GM12878 (cell line): ENCODE data around the gene CDH8. TPM values are rescaled to one million over a fixed set of nuclear protein-coding genes. Genes with fewer than 3 reads are reported as not detected.

Source experiments
- ATAC-seq: fragments of 200-7000 bp; cut with Tn5 transposase; 3 replicates; pipeline ENCODE4 v1.9.1; 2020; ENCODE audit warnings: mild to moderate bottlenecking, moderate library complexity
- BruUV-seq: library from RNA; stranded (reverse); fragments of 400-500 nt; replicated peaks from 2 replicates; lab custom pipeline; 2021; lab: Mats Ljungman, UMichigan
- CTCF ChIA-PET: fragments of 300-600 bp; sonication (Branson Sonifier 250); formaldehyde crosslinking; extraction: SDS; loops from one replicate; lab custom pipeline; 2021; ENCODE audit warnings: inconsistent platforms; lab: Yijun Ruan, JAX
- POLR2A ChIA-PET: fragments of 350-600 bp; formaldehyde crosslinking; extraction: SDS; loops from one replicate; lab custom pipeline; 2021; ENCODE audit warnings: inconsistent platforms; lab: Charles Lee
- RAD21 ChIA-PET: fragments of 300-600 bp; sonication (Branson Sonifier 250); formaldehyde crosslinking; loops from one replicate; lab custom pipeline; 2023; ENCODE audit warnings: antibody characterized with exemption; ENCODE audit not compliant: unreplicated experiment; lab: Charles Lee
- SMC1A ChIA-PET: fragments of 300-600 bp; sonication (Branson Sonifier 250); formaldehyde crosslinking; loops from one replicate; lab custom pipeline; 2023; ENCODE audit not compliant: unreplicated experiment, uncharacterized antibody; lab: Charles Lee
- DNase-seq: peaks from one replicate; pipeline ENCODE4 v3.0.0-alpha.2; 2011; ENCODE audit warnings: low read depth, low spot score
- FAIRE-seq: peaks from 3 replicates; lab custom pipeline; 2011; peaks lifted over from hg19 to GRCh38; lab: Jason Lieb, UNC
- H2AFZ ChIP-seq: 2 replicates; pipeline ENCODE4 v1.6.0; 2011; ENCODE audit warnings: low read depth, low read length, control low read depth; ENCODE audit not compliant: control insufficient read depth
- H3K27ac ChIP-seq: 2 replicates; pipeline ENCODE4 v1.5.1; 2011; ENCODE audit warnings: control low read depth; ENCODE audit not compliant: control insufficient read depth, insufficient read depth
- H3K27me3 ChIP-seq, 2 experiments: replicated peaks in 1 of 2; 2 replicates each; pipeline versions ENCODE4 v1.6.0 to v1.6.1; 2011; ENCODE audit warnings: low read length in 1 of 2; ENCODE audit not compliant: control insufficient read depth in 2 of 2, insufficient read depth in 2 of 2
- H3K36me3 ChIP-seq, 2 experiments: 2 replicates each; pipeline ENCODE4 v1.5.1; 2011; ENCODE audit warnings: low read length in 1 of 2; ENCODE audit not compliant: control insufficient read depth in 2 of 2, insufficient read depth in 2 of 2
- H3K4me1 ChIP-seq: 2 replicates; pipeline ENCODE4 v1.6.1; 2011; ENCODE audit warnings: mild to moderate bottlenecking, low read length, moderate library complexity, mixed read lengths; ENCODE audit not compliant: control insufficient read depth, insufficient read depth
- H3K4me2 ChIP-seq: 2 replicates; pipeline ENCODE4 v1.6.0; 2011; ENCODE audit warnings: control low read depth; ENCODE audit not compliant: control insufficient read depth, insufficient read depth
- H3K4me3 ChIP-seq: fragments of 200-600 bp; sonication (generic); 2 replicates; pipeline ENCODE4 v1.5.1; 2016
- H3K79me2 ChIP-seq: 2 replicates; pipeline ENCODE4 v1.6.0; 2011; ENCODE audit warnings: low read length; ENCODE audit not compliant: control insufficient read depth, insufficient read depth
- H3K9ac ChIP-seq: 2 replicates; pipeline ENCODE4 v1.8.0; 2011; ENCODE audit warnings: low read length, control low read depth, mixed read lengths; ENCODE audit not compliant: control insufficient read depth, insufficient read depth
- H3K9me3 ChIP-seq: replicated peaks from 3 replicates; pipeline ENCODE4 v1.5.1; 2011; ENCODE audit warnings: mild to moderate bottlenecking, low read length; ENCODE audit not compliant: control insufficient read depth, insufficient read depth
- H4K20me1 ChIP-seq: 2 replicates; pipeline ENCODE4 v1.6.0; 2011; ENCODE audit not compliant: control insufficient read depth, insufficient read depth
- BCL11A ChIP-seq: IDR thresholded peaks from 2 replicates; pipeline ENCODE4 v1.6.1; 2011; ENCODE audit warnings: low read depth, low read length
- CBX5 ChIP-seq: sonication (generic); IDR thresholded peaks from 2 replicates; pipeline ENCODE4 v1.6.1; 2016; ENCODE audit warnings: low read depth, moderate library complexity, mild to moderate bottlenecking, inconsistent platforms
- CHD1 ChIP-seq: IDR thresholded peaks from 2 replicates; pipeline ENCODE4 v1.6.1; 2012; ENCODE audit warnings: low read depth, low read length, improper control_type of control experiment
- NR2C1 ChIP-seq: fragments of 450-650 bp; IDR thresholded peaks from 2 replicates; pipeline ENCODE4 v1.6.1; 2017; ENCODE audit warnings: antibody characterized with exemption, mild to moderate bottlenecking, moderate library complexity
- NR2C2 ChIP-seq: IDR thresholded peaks from 2 replicates; pipeline ENCODE4 v1.6.1; 2011; ENCODE audit warnings: borderline replicate concordance, low read depth; ENCODE audit not compliant: control insufficient read depth, insufficient read length
- RELA ChIP-seq: fragments of 450-650 bp; IDR thresholded peaks from 2 replicates; pipeline ENCODE4 v1.8.0; 2014; ENCODE audit warnings: borderline replicate concordance; ENCODE audit not compliant: partially characterized antibody
- SIN3A ChIP-seq: IDR thresholded peaks from 2 replicates; pipeline ENCODE4 v1.6.1; 2012; ENCODE audit warnings: low read depth, low read length, improper control_type of control experiment
- STAT1 ChIP-seq: fragments of 450-650 bp; conservative IDR thresholded peaks from 2 replicates; pipeline ENCODE4 v1.6.1; 2014; ENCODE audit warnings: antibody characterized with exemption, mild to moderate bottlenecking
- STAT3 ChIP-seq: IDR thresholded peaks from 2 replicates; pipeline ENCODE4 v1.6.1; 2011; ENCODE audit warnings: low read depth, low read length, improper control_type of control experiment
- YBX1 ChIP-seq: fragments of 450-650 bp; IDR thresholded peaks from 2 replicates; pipeline ENCODE4 v1.6.1; 2016; ENCODE audit warnings: antibody characterized with exemption
- whole genome bisulfite sequencing: methylation state at CpG from one replicate; pipeline ENCODE4 v1.1.6; 2016; ENCODE audit warnings: low lambda C conversion rate; ENCODE audit not compliant: insufficient replicate concordance, insufficient coverage; ENCODE audit errors: missing lambda C conversion rate; 5-methylcytosine and 5-hydroxymethylcytosine counted together
- in situ Hi-C: fragments of 300-500 bp; cut with MboI; formaldehyde crosslinking; loops from 9 replicates; pipeline ENCODE4 v1.14.3; 2018; ENCODE audit warnings: mixed read lengths
- intact Hi-C: fragments of 100-400 bp; cut with micrococcal nuclease; formaldehyde crosslinking; loops from one replicate; pipeline ENCODE4 v1.14.2; 2022; ENCODE audit not compliant: unreplicated experiment
- polyA plus RNA-seq, 11 experiments: library from polyadenylated mRNA; depleted of rRNA in 4 of 11; unstranded in 6 of 11; stranded (reverse) in 5 of 11; fragments of >200 nt; fragmentation: Nextera tagmentation in 4 of 11; fragmentation: Illumina TruSeq in 1 of 11; extraction: Ambion mirVana in 4 of 11; extraction: Trizol in 1 of 11; gene quantifications; 1 replicate in 1 of 11; 2 replicates in 10 of 11; pipeline versions ENCODE4 v1.2.1 to v1.2.3, GENCODE V29; 2011 to 2016; ENCODE audit warnings: inconsistent platforms in 2 of 11, missing spikeins in 2 of 11, low read depth in 1 of 11
- total RNA-seq, 4 experiments: library from RNA; depleted of rRNA in 3 of 4; stranded (reverse); fragments of >200 nt in 3 of 4; fragmentation: Illumina TruSeq in 1 of 4; extraction: Trizol in 1 of 4; gene quantifications; 2 replicates each; pipeline versions ENCODE4 v1.2.1 to v1.2.3, GENCODE V29; 2013 to 2021
- TF ChIP-seq, protein P1 (sequence below): fragments of 450-650 bp; IDR thresholded peaks from 2 replicates; pipeline ENCODE4 v1.6.1; 2016; ENCODE audit warnings: mild to moderate bottlenecking
- TF ChIP-seq, protein P2 (sequence below): IDR thresholded peaks from 2 replicates; pipeline ENCODE4 v1.6.1; 2012; ENCODE audit warnings: low read depth, low read length, improper control_type of control experiment
- TF ChIP-seq, protein P3 (sequence below), 3 experiments: IDR thresholded peaks in 2 of 3; conservative IDR thresholded peaks in 1 of 3; 2 replicates each; pipeline ENCODE4 v1.5.1; 2011; ENCODE audit warnings: low read depth in 3 of 3, low read length in 3 of 3, mild to moderate bottlenecking in 3 of 3, control low read depth in 2 of 3, moderate library complexity in 2 of 3, inconsistent platforms in 1 of 3, mixed read lengths in 1 of 3; ENCODE audit not compliant: control insufficient read depth in 2 of 3, insufficient read depth in 1 of 3; ENCODE audit errors: extremely low read depth in 1 of 3

CDH8 gene
- total and polyA plus RNA-seq, 10 of the 15 experiments (the other 5 are each of a cell fraction or from before 2014, with no cell fraction given): 0.13 to 0.68 (median 0.25) TPM; not detected in 3

DNA sequence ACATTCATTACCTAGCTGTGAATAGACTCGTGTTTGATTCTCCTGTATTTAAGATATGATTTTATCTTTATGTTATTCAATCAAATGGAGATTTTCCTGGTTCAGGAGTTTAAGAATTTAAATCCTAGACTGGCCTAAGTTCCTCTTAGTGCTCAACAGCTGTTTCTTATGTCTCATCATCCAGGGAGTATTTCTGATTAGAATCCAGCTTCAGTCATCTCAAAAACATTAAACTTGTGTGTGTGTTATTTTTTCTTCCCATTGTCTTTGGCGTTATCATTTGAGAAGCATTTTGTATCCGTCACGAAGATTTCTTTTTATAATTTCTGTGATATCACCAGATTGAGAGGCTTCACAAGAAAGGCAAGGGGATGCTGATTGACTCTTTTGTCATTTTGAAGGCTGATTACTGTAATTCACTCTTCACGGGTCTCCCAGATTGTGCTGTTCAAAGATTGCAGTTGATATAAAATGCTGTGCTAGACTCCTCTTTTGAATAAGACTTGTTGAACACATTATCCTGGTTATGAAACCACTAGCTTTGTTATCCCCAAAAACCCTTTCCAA, 204.8 kb downstream of the CDH8 start:
- WGBS: 46% methylated on average over 5 of the region's 5 CpGs
- H3K4me1 ChIP-seq: no peaks in the 10 kb centered on the region
- FAIRE-seq: no peak
- in situ Hi-C loops (no loop called here), intact Hi-C loops (no loop called here)
- ChIA-PET SMC1A (interaction anchor here (1.3 kb wide), 1 partner anchor 14 kb away, joined by 3 read pairs; no protein-coding TSS in a partner anchor), RAD21 (no interaction called here), POLR2A (no interaction called here), CTCF (no interaction called here)
- no peaks in the 10 kb centered on the region for H3K27me3 ChIP-seq
- no peaks in the 10 kb centered on the region for H3K9me3 ChIP-seq
- no TSS peak for BruUV-seq
- H3K27ac ChIP-seq: no peak overlapping the region
- H3K4me3 ChIP-seq: no peak overlapping the region
- H3K4me2 ChIP-seq: no peak overlapping the region
- no peak overlapping the region for H3K9ac ChIP-seq
- DNase-seq: no peak
- H3K36me3 ChIP-seq: no peaks in the 10 kb centered on the region
- no peak for TF ChIP-seq BCL11A
- no peaks in the 10 kb centered on the region for H4K20me1 ChIP-seq
- no peak overlapping the region for H2AFZ ChIP-seq
- ATAC-seq: no peak
- no peaks in the 10 kb centered on the region for H3K79me2 ChIP-seq

DNA sequence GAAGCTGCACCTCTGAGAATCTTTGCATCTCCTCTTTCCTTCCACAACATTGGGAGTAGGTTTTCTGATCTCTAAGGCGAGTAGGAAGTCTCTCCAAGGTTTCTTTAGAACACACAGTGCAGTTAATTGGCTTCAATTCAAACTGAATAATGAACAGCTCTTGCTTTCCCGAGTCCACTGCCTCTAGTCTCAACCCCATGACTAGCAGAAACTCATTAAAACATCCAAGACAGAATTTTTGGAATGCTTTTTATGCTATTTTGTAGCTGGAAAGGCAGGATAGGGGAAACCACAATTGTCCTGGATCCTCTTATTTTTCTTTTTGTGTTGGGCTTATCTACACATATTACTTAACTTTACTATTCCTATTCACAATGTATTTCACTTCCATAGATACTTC, 206.6 kb downstream of the CDH8 start:
- H3K4me1 ChIP-seq: no peaks in the 10 kb centered on the region
- no peaks in the 10 kb centered on the region for H3K36me3 ChIP-seq
- no peak overlapping the region for H3K4me3 ChIP-seq
- SMC1A ChIA-PET: no interaction called here
- H2AFZ ChIP-seq: no peak overlapping the region
- in situ Hi-C loops (no loop called here), intact Hi-C loops (no loop called here)
- no peak for FAIRE-seq
- no peaks in the 10 kb centered on the region for H4K20me1 ChIP-seq
- POLR2A ChIA-PET: no interaction called here
- no peak overlapping the region for H3K27ac ChIP-seq
- no peak overlapping the region for H3K9ac ChIP-seq
- WGBS: 6% methylated on average over 2 of the region's 2 CpGs
- H3K9me3 ChIP-seq: no peaks in the 10 kb centered on the region
- no peak for DNase-seq
- CTCF ChIA-PET: no interaction called here
- no peak overlapping the region for H3K4me2 ChIP-seq
- no peak for ATAC-seq
- H3K27me3 ChIP-seq: no peaks in the 10 kb centered on the region
- no peaks in the 10 kb centered on the region for H3K79me2 ChIP-seq
- BruUV-seq: no TSS peak
- RAD21 ChIA-PET: no interaction called here
- TF ChIP-seq NR2C2 (no peak), STAT3 (no peak), STAT1 (no peak), RELA (no peak), CHD1 (no peak), CBX5 (no peak), YBX1 (no peak), SIN3A (no peak), NR2C1 (no peak)
- TF ChIP-seq, protein P1, sequence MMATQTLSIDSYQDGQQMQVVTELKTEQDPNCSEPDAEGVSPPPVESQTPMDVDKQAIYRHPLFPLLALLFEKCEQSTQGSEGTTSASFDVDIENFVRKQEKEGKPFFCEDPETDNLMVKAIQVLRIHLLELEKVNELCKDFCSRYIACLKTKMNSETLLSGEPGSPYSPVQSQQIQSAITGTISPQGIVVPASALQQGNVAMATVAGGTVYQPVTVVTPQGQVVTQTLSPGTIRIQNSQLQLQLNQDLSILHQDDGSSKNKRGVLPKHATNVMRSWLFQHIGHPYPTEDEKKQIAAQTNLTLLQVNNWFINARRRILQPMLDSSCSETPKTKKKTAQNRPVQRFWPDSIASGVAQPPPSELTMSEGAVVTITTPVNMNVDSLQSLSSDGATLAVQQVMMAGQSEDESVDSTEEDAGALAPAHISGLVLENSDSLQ: no peak
- TF ChIP-seq, protein P2, sequence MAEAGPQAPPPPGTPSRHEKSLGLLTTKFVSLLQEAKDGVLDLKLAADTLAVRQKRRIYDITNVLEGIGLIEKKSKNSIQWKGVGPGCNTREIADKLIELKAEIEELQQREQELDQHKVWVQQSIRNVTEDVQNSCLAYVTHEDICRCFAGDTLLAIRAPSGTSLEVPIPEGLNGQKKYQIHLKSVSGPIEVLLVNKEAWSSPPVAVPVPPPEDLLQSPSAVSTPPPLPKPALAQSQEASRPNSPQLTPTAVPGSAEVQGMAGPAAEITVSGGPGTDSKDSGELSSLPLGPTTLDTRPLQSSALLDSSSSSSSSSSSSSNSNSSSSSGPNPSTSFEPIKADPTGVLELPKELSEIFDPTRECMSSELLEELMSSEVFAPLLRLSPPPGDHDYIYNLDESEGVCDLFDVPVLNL: no peak
- TF ChIP-seq, protein P3, sequence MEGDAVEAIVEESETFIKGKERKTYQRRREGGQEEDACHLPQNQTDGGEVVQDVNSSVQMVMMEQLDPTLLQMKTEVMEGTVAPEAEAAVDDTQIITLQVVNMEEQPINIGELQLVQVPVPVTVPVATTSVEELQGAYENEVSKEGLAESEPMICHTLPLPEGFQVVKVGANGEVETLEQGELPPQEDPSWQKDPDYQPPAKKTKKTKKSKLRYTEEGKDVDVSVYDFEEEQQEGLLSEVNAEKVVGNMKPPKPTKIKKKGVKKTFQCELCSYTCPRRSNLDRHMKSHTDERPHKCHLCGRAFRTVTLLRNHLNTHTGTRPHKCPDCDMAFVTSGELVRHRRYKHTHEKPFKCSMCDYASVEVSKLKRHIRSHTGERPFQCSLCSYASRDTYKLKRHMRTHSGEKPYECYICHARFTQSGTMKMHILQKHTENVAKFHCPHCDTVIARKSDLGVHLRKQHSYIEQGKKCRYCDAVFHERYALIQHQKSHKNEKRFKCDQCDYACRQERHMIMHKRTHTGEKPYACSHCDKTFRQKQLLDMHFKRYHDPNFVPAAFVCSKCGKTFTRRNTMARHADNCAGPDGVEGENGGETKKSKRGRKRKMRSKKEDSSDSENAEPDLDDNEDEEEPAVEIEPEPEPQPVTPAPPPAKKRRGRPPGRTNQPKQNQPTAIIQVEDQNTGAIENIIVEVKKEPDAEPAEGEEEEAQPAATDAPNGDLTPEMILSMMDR (IDR thresholded peaks at IDR 0.05 in 2 of 3, conservative IDR thresholded peaks at IDR 0.05 in 1 of 3; ENCODE audit: control insufficient read depth in 2 of 3, extremely low read depth in 1 of 3, insufficient read depth in 1 of 3, low read depth in 3 of 3, low read length in 3 of 3): no peak
